ENCODE measurements around the gene RNPEP.
"Not testable (repeated sequence)": the region's sequence is repeated elsewhere in the genome, so short reads cannot be mapped to it uniquely, and the experiment has no call there.

Gene RNPEP

DNA sequence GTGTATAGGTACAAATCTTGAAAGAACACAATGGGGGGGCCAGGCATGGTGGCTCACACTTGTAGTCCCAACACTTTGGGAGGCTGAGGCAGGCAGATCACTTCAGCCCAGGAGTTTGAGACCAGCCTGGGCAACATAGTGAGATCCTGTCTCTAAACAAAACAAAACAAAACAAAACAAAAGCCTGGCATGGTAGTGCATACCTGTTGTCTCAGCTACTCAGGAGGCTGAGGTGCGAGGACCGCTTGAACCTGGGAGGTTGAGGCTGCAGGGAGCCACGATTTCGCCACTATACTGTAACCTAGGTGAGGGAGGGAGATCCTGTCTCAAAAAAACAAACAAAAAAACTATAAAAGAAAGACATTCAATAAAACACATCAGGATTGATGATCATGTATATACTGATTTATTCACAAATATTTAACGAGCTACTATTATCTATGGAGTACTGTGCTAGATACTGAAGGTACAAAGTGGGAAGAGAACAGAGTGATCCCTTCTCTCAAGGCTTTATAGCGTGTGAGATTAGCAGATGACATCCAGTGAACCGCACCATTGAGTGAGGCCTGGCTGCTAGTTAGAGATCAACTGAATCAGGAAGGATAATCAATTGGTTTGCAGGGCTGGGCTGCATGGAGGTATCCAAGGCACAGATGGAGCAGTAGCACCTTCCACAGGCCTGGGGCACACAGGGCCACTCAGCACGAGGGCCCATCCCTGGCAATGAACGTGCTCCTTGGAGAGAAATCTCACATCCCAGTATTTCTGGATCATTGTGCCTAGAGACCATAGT, 54.3 kb downstream of the RNPEP start:
- no peak for DNase-seq (ENCODE audit: low read depth in 3 of 3)

DNA sequence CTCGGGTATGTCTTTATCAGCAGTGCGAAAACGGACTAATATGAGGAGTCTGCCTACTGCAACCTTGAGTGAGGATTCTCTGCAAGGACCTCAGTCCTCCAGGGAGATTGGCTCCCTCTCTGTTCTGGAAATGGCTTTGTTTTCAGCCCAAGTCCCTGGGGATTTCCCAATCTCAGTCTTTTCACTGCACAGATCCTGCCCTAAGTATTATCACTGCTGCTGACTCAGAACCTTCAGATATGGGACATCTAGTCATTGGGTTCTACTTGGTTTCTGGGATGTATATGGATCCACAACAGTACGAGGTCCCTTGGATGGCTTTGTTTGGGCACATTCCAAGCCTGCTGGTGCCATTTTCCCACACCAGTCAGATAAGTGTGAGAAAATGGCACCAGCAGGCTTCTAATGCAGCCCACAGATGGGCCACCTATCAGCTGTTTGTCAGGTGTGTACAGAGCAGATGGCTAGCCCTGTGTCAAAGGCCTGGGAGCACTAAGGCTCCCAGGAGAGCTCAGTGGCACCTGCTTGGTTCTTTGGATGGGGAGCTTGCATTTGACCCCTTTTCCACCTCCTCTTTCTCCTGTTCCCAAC, 55.4 kb downstream of the RNPEP start:
- no peak for DNase-seq (ENCODE audit: low read depth in 3 of 3)

DNA sequence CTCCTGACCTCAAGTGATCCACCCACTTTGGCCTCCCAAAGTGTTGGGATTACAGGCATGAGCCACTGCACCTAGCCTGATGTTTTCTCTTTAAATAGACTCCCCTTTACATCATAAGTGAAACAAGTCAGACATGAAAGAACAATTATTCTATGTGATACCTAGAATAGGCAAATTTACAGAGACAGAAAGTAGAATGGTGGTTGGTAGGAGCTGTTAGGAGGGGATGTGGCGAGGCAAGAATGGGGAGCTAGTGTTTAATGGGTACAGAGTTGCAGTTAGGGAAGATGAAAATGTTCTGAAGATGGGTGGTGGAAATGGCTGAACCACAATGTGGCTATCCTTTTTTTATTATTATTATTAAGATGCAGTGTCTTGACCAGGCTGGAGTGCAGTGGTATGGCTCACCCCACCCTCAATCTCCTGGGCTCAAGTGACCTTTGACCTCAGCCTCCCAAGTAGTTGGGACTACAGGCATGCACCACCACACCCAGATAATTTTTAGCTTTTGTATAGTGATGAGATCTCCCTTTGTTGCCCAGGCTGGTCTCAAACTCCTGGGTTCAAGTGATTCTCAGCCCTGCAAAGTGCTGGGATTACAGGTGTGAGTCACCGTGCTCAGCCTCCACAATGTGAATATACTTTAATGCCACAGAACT, 56.4 kb downstream of the RNPEP start:
- DNase-seq (ENCODE audit: low read depth in 3 of 3): no peak

DNA sequence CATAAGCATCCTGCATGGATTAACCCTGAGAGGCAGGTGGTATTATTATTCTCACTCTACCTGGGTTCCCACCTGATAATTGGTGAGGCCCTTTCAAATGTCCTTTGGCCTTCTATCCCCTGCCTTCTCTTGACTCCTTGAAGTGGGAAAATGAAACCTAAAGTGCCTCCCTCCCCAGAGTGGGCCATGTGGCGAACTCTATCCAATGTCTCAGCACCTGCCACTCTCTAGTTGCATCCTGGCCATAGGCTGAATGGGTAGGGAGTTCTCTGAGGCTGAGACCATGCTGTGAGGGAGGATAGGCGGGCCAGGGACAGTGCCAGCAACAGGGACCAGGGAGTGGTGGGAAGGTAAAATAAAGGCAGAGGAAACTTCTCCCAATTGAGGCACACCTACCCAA, 63.3 kb downstream of the RNPEP start:
- no peak for DNase-seq (ENCODE audit: low read depth in 3 of 3)

DNA sequence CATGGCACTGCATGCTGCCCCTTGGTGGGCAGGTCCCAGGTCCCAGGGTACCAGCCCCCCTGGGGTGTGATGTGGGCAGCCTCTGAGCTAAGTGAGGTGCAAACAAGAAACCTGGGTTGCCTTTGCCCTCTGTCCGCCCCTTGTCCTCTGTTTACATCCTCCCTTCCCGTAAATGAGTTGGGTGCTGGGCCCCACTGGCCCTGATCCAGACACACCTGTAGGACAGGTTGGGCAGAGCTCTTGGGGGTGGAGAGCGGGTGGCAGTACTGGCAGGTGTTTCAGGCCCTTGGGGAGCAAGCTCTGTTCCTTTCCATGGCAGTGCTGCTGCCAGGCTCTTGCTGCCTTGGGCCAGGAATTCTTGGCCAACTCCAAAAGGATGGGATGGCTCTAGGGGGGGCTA, 63.8 kb downstream of the RNPEP start:
- no peak for DNase-seq (ENCODE audit: low read depth in 3 of 3)

DNA sequence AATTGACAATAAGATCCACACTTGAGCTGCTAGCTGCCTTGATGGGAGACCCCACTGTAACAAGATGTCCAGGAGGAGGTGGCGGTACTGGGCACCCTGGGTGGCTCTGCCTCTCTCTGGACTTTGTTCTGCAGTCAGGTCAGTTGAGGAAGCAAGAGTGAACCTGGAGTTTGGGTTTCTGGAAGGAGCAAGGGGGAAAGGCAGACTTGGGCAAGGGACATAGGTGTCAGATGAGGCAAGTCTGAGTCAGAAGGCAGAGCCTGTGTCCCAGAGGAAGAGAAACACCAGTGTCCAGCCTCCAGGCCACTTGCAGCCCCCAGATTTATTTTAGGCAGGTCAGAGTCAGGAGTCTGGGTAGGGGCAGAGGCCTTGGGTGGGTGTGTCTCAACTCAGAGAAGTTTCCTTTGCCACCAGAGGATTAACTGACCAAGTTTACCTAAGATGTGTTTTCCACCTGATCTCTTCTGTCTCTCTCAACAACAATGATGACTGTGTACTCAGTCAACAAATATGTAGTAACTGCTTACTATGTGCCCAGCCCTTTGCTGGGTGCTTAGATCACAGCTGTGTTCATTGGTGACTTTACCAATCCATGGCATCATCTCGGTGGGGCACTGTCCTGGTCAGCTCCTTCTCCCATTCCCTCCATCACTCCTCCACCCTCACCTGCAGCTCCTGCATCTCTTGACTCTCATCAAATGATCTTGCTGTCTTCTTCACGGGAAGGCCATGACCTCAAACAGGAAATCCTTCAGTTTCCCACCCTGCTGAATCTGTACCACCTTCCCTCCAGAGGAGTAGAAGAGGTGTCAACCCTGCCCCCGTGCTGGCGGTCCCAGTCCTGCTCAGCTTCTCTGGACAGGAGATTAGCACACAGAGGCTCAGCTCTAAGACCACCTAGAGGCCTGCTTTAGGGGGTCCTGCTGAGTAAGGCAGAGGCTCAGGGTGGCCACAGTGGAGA, 64.6 kb downstream of the RNPEP start:
- DNase-seq (ENCODE audit: low read depth in 3 of 3): no peak

DNA sequence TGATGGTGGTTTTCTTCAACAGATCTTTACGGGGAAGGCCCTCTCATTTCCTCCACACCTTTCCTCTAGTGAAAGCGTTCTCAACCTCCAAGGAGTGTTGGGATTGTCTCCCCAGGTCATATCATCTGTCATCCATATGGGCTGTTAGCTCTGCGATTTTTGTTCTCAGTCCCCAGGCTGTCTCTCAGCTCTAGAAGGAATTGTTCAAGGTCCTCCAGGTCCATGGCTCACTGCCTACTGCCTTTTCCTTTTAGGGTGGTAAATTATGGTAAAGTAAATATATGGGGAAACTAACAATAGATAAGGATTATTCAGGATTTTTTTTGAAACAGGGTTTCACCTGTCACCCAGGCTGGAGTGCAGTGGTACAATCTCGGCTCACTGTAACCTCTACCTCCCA, 65.5 kb downstream of the RNPEP start:
- no peak for DNase-seq (ENCODE audit: low read depth in 3 of 3)

DNA sequence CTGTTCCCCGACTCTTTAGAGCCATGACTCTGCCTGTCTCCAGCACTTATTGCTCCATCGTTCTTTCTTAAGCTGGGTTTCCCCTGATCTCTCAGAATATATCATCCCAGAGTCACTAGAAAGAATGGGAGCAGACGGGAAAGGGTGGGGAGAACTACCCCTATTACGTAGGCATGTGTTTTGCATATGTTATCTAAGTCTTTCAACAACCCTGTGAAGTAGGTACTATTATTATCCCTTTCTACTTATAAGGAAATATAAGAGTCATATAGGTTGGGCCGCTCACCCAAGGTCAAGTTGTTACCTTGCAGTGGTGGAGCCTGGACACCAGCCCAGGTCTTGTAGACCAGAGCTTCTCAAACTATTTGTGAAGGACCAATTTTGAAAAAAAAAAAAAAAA, 66.7 kb downstream of the RNPEP start:
- no peak for DNase-seq (ENCODE audit: low read depth in 3 of 3)

DNA sequence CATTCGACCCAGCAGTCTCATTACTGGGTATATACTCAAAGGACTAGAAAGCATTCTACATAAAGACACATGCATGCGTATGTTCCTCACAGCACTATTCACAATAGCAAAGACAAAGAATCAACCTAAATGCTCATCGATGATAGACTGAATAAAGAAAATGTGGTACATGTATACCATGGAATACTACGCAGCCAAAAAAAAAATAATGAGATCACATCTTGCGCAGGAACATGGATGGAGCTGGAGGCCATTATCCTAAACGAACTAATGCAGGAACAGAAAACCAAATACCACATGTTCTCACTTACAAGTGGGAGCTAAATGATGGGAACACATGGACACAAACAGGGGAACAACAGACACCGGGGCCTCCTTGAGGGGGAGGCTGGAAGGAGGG, 71.6 kb downstream of the RNPEP start:
- DNase-seq (ENCODE audit: low read depth in 3 of 3): no peak

DNA sequence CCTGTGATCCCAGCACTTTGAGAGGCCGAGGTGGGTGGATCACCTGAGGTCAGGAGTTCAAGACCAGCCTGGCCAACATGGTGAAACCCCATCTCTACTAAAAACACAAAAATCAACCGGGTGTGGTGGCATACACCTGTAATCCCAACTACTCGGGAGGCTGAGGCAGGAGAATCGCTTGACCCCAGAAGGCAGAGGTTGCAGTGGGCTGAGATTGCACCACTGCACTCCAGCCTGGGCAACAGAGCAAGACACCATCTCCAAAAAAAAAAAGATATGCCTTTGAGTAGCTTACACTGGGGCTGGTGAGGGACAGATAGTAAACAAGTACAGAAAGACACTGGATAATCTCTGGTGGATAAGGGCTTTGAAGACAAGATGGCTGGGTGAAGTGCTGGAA, 72.2 kb downstream of the RNPEP start:
- not testable (repeated sequence) for DNase-seq (ENCODE audit: low read depth in 3 of 3)
